ENCODE data around the gene FBXO41.

GRCh38 chr2:73232403-73233153, 51.7 kb downstream of the FBXO41 start:
- TF ChIP-seq, protein P1, sequence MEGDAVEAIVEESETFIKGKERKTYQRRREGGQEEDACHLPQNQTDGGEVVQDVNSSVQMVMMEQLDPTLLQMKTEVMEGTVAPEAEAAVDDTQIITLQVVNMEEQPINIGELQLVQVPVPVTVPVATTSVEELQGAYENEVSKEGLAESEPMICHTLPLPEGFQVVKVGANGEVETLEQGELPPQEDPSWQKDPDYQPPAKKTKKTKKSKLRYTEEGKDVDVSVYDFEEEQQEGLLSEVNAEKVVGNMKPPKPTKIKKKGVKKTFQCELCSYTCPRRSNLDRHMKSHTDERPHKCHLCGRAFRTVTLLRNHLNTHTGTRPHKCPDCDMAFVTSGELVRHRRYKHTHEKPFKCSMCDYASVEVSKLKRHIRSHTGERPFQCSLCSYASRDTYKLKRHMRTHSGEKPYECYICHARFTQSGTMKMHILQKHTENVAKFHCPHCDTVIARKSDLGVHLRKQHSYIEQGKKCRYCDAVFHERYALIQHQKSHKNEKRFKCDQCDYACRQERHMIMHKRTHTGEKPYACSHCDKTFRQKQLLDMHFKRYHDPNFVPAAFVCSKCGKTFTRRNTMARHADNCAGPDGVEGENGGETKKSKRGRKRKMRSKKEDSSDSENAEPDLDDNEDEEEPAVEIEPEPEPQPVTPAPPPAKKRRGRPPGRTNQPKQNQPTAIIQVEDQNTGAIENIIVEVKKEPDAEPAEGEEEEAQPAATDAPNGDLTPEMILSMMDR (IDR thresholded peaks at IDR 0.05) = no peak
- no peak for TF ChIP-seq EP300 (IDR thresholded peaks at IDR 0.05)
